ENCODE measurements around the gene CHST11. TPM values are rescaled to one million over a fixed set of nuclear protein-coding genes. Genes with fewer than 3 reads are reported as not detected.

CHST11 gene
- total RNA-seq, 1 experiment from 2014 or later: 0.25 TPM

GRCh38 chr12:104419717-104420116 is 37.0 kb upstream of the CHST11 start:
- no peak for TF ChIP-seq CTCF (IDR thresholded peaks at IDR 0.05; ENCODE audit: insufficient read depth in 1 of 2, low read depth in 1 of 2, low read length in 1 of 2, severe bottlenecking in 1 of 2, unreplicated experiment in 1 of 2)
- no peaks in the 10 kb centered on the region for H3K36me3 Mint-ChIP-seq (ENCODE audit: insufficient read depth, unreplicated experiment)
- intact Hi-C loops (cut with micrococcal nuclease; ENCODE audit: unreplicated experiment): no loop called here
- CTCF ChIA-PET: interaction anchor here (0.7 kb wide), 1 partner anchor 38 kb away, joined by 3 read pairs; no protein-coding TSS in a partner anchor
- H3K27me3 Mint-ChIP-seq (ENCODE audit: insufficient read depth, unreplicated experiment): peaks cover 3% of the 10 kb centered on the region
- DNase-seq: no peak
- POLR2A ChIA-PET: no interaction called here
- Histone ChIP-seq H3K9me3 (no peaks in the 10 kb centered on the region), H3K27me3 (replicated peaks; ENCODE audit: control insufficient read depth, insufficient read depth, low read length) (no peaks in the 10 kb centered on the region; the same call in 1 of the 2 replicates), H3K4me1 (no peaks in the 10 kb centered on the region), H3K4me3 (ENCODE audit: low read depth, low read length) (no peak overlapping the region), H3K36me3 (ENCODE audit: control insufficient read depth, insufficient read depth, low read length) (no peaks in the 10 kb centered on the region)
- no peak overlapping the region for H3K27ac Mint-ChIP-seq (ENCODE audit: unreplicated experiment)
- H3K9me3 Mint-ChIP-seq (ENCODE audit: unreplicated experiment): no peaks in the 10 kb centered on the region
- H3K4me1 Mint-ChIP-seq (ENCODE audit: low read depth, unreplicated experiment): no peaks in the 10 kb centered on the region
- no peak overlapping the region for H3K4me3 Mint-ChIP-seq (ENCODE audit: unreplicated experiment)
- no TSS peak for BruUV-seq (replicated peaks)

DNA sequence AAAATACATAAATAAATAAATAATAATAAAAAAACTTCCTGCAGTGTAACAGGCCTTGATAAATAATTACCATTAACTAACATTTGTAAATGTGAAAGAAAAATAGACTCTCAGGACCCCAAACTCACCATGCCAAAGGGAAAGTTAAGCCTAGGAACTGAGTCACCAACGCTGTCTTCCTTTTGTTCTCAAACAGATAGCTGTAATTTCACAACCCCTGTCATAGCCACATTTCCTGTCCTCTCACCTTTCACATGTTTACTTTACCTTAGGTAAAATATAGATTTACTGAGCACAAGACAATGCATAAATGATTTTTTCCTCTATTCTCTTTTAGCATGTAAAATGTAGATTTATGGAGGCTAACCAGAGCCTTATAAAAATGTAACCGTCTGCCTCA is 35.9 kb upstream of the CHST11 start:
- Mint-ChIP-seq H3K4me1 (ENCODE audit: low read depth, unreplicated experiment) (no peaks in the 10 kb centered on the region), H3K4me3 (ENCODE audit: unreplicated experiment) (no peak overlapping the region), H3K27ac (ENCODE audit: unreplicated experiment) (no peak overlapping the region), H3K27me3 (ENCODE audit: insufficient read depth, unreplicated experiment) (peaks cover 3% of the 10 kb centered on the region), H3K36me3 (ENCODE audit: insufficient read depth, unreplicated experiment) (no peaks in the 10 kb centered on the region), H3K9me3 (ENCODE audit: unreplicated experiment) (no peaks in the 10 kb centered on the region)
- H3K27me3 ChIP-seq (replicated peaks; ENCODE audit: control insufficient read depth, insufficient read depth, low read length): no peaks in the 10 kb centered on the region
- H3K36me3 ChIP-seq (ENCODE audit: control insufficient read depth, insufficient read depth, low read length): no peaks in the 10 kb centered on the region
- ChIA-PET CTCF (no interaction called here), POLR2A (no interaction called here)
- no peak for DNase-seq
- H3K4me1 ChIP-seq: no peaks in the 10 kb centered on the region
- intact Hi-C loops (cut with micrococcal nuclease; ENCODE audit: unreplicated experiment): no loop called here
- BruUV-seq (replicated peaks): no TSS peak
- no peaks in the 10 kb centered on the region for H3K9me3 ChIP-seq
- no peak for TF ChIP-seq CTCF (IDR thresholded peaks at IDR 0.05; ENCODE audit: insufficient read depth in 1 of 2, low read depth in 1 of 2, low read length in 1 of 2, severe bottlenecking in 1 of 2, unreplicated experiment in 1 of 2)
- H3K4me3 ChIP-seq (ENCODE audit: low read depth, low read length): no peak overlapping the region

- Mint-ChIP-seq H3K27ac (ENCODE audit: unreplicated experiment) (no peak overlapping the region), H3K27me3 (ENCODE audit: insufficient read depth, unreplicated experiment) (peaks cover 7% of the 10 kb centered on the region), H3K36me3 (ENCODE audit: insufficient read depth, unreplicated experiment) (no peaks in the 10 kb centered on the region), H3K9me3 (ENCODE audit: unreplicated experiment) (no peaks in the 10 kb centered on the region), H3K4me3 (ENCODE audit: unreplicated experiment) (no peak overlapping the region), H3K4me1 (ENCODE audit: low read depth, unreplicated experiment) (no peaks in the 10 kb centered on the region)
- no TSS peak for BruUV-seq (replicated peaks)
- TF ChIP-seq CTCF (IDR thresholded peaks at IDR 0.05; ENCODE audit: insufficient read depth in 1 of 2, low read depth in 1 of 2, low read length in 1 of 2, severe bottlenecking in 1 of 2, unreplicated experiment in 1 of 2): no peak
- ChIA-PET CTCF (no interaction called here), POLR2A (no interaction called here)
- H3K27me3 ChIP-seq (replicated peaks; ENCODE audit: control insufficient read depth, insufficient read depth, low read length): no peaks in the 10 kb centered on the region
- DNase-seq: no peak
- H3K36me3 ChIP-seq (ENCODE audit: control insufficient read depth, insufficient read depth, low read length): no peaks in the 10 kb centered on the region
- H3K4me1 ChIP-seq: no peaks in the 10 kb centered on the region
- H3K9me3 ChIP-seq: no peaks in the 10 kb centered on the region
- intact Hi-C loops (cut with micrococcal nuclease; ENCODE audit: unreplicated experiment): no loop called here
- H3K4me3 ChIP-seq (ENCODE audit: low read depth, low read length): no peak overlapping the region
These were observed 35.4 kb upstream of the CHST11 start for GRCh38 chr12:104421343-104421742.

Measured in Caco-2 (cell line).